HCT116 (cell line): Measurements from ENCODE around the gene FOS. TPM values are rescaled to one million over a fixed set of nuclear protein-coding genes. Genes with fewer than 3 reads are reported as not detected.

Experiments
- ATAC-seq: fragments of 200-7000 bp; cut with Tn5 transposase; 2 replicates; pipeline ENCODE4 v1.9.1; 2020; ENCODE audit warnings: mild to moderate bottlenecking, moderate library complexity
- BruUV-seq: library from RNA; stranded (reverse); fragments of 400-500 nt; replicated peaks from 2 replicates; lab custom pipeline; 2021; lab: Mats Ljungman, UMichigan
- CTCF ChIA-PET: fragments of 300-600 bp; sonication (Branson Sonifier 250); formaldehyde crosslinking; loops from one replicate; lab custom pipeline; 2021; ENCODE audit warnings: antibody characterized with exemption; lab: Charles Lee
- POLR2A ChIA-PET: fragments of 300-600, 350-600 bp; sonication (Branson Sonifier 250); formaldehyde crosslinking; loops from one replicate; lab custom pipeline; 2021; ENCODE audit warnings: antibody characterized with exemption; lab: Charles Lee
- RAD21 ChIA-PET, 2 experiments: fragments of 300-600 bp; sonication (Branson Sonifier 250); formaldehyde crosslinking; loops; one replicate each; lab custom pipeline; 2023; ENCODE audit warnings: low total read pairs in 2 of 2; ENCODE audit not compliant: uncharacterized antibody in 2 of 2, unreplicated experiment in 2 of 2, low non-redundant PET in 1 of 2; lab: Charles Lee
- DNase-seq: peaks from one replicate; pipeline ENCODE4 v3.0.0-alpha.2; 2010; ENCODE audit warnings: low read depth, low spot score
- H2AFZ ChIP-seq: fragments of 200-600 bp; shearing (Covaris generic), sonication (generic); 2 replicates; pipeline ENCODE4 v1.6.1; 2017; ENCODE audit warnings: low read depth, mixed run types, mixed read lengths, antibody characterized with exemption, low read length; ENCODE audit not compliant: poor library complexity, severe bottlenecking
- H3K27ac ChIP-seq: 2 replicates; pipeline ENCODE4 v1.5.1; 2012; ENCODE audit warnings: low read depth, low read length
- H3K27me3 ChIP-seq: fragments of 200-600 bp; sonication (generic); 2 replicates; pipeline ENCODE4 v1.6.1; 2016; ENCODE audit warnings: mixed run types, low read length, mixed read lengths; ENCODE audit not compliant: insufficient read depth
- H3K36me3 ChIP-seq, 2 experiments: fragments of 200-500 bp in 1 of 2; fragments of 200-600 bp in 1 of 2; sonication (Bioruptor generic) in 1 of 2; sonication (generic) in 1 of 2; 2 replicates each; pipeline versions ENCODE4 v1.5.1 to v1.6.1; 2014 to 2016; ENCODE audit warnings: low read length in 2 of 2, inconsistent platforms in 1 of 2, mixed read lengths in 1 of 2, mixed run types in 1 of 2; ENCODE audit not compliant: insufficient read depth in 2 of 2, control insufficient read depth in 1 of 2
- H3K4me1 ChIP-seq, 2 experiments: fragments of 200-600 bp in 1 of 2; sonication (generic) in 1 of 2; 2 replicates each; pipeline versions ENCODE4 v1.5.1 to v1.6.1; 2012 to 2017; ENCODE audit warnings: low read length in 2 of 2, inconsistent platforms in 1 of 2, mild to moderate bottlenecking in 1 of 2, mixed read lengths in 1 of 2, mixed run types in 1 of 2, moderate library complexity in 1 of 2; ENCODE audit not compliant: insufficient read depth in 2 of 2, control insufficient read depth in 1 of 2
- H3K4me2 ChIP-seq: fragments of 200-600 bp; sonication (generic); 2 replicates; pipeline ENCODE4 v1.6.1; 2017; ENCODE audit warnings: mixed run types, low read length, mixed read lengths
- H3K4me3 ChIP-seq, 2 experiments: fragments of 200-600 bp in 1 of 2; sonication (generic) in 1 of 2; replicated peaks in 1 of 2; 2 replicates each; pipeline ENCODE4 v1.5.1; 2011 to 2016; ENCODE audit warnings: low read length in 2 of 2, control low read depth in 1 of 2, low read depth in 1 of 2, mild to moderate bottlenecking in 1 of 2, mixed read lengths in 1 of 2, mixed run types in 1 of 2
- H3K79me2 ChIP-seq: fragments of 200-600 bp; sonication (generic); 2 replicates; pipeline ENCODE4 v1.6.1; 2017; ENCODE audit warnings: mild to moderate bottlenecking, mixed run types, low read length, moderate library complexity, mixed read lengths; ENCODE audit not compliant: insufficient read depth
- H3K9ac ChIP-seq: fragments of 200-600 bp; sonication (generic); 2 replicates; pipeline ENCODE4 v1.6.1; 2016; ENCODE audit warnings: low read length, mixed read lengths
- H3K9me2 ChIP-seq: fragments of 200-600 bp; sonication (generic), shearing (Covaris generic); 2 replicates; pipeline ENCODE4 v1.6.1; 2017; ENCODE audit warnings: mixed run types, mild to moderate bottlenecking, moderate library complexity; ENCODE audit not compliant: insufficient read depth
- H3K9me3 ChIP-seq, 2 experiments: fragments of 200-500 bp in 1 of 2; fragments of 200-600 bp in 1 of 2; sonication (Bioruptor generic) in 1 of 2; sonication (generic) in 1 of 2; 2 replicates each; pipeline ENCODE4 v1.6.1; 2014 to 2017; ENCODE audit warnings: low read length in 2 of 2, mixed read lengths in 2 of 2, inconsistent platforms in 1 of 2, low read depth in 1 of 2, mild to moderate bottlenecking in 1 of 2, mixed run types in 1 of 2, moderate library complexity in 1 of 2; ENCODE audit not compliant: control insufficient read depth in 1 of 2, insufficient read depth in 1 of 2
- H4K20me1 ChIP-seq: fragments of 200-600 bp; sonication (generic), shearing (Covaris generic); 2 replicates; pipeline ENCODE4 v1.6.1; 2017; ENCODE audit warnings: mixed run types, mild to moderate bottlenecking, moderate library complexity; ENCODE audit not compliant: insufficient read depth
- CBX3 ChIP-seq: IDR thresholded peaks from 2 replicates; pipeline ENCODE4 v1.6.1; 2012; ENCODE audit warnings: low read depth
- CEBPB ChIP-seq: IDR thresholded peaks from 2 replicates; pipeline ENCODE4 v1.6.1; 2012; ENCODE audit warnings: low read depth
- JUND ChIP-seq: IDR thresholded peaks from 2 replicates; pipeline ENCODE4 v1.6.1; 2012
- POLR2A ChIP-seq: IDR thresholded peaks from 2 replicates; pipeline ENCODE4 v1.7.0; 2011; ENCODE audit warnings: borderline replicate concordance; ENCODE audit not compliant: insufficient read depth, insufficient read length; ENCODE audit errors: extremely low read depth
- REST ChIP-seq: IDR thresholded peaks from 2 replicates; pipeline ENCODE4 v1.6.1; 2012; ENCODE audit warnings: low read depth
- SP1 ChIP-seq: IDR thresholded peaks from 2 replicates; pipeline ENCODE4 v1.6.1; 2012; ENCODE audit warnings: low read depth
- SRF ChIP-seq: IDR thresholded peaks from 2 replicates; pipeline ENCODE4 v1.6.1; 2012; ENCODE audit warnings: low read depth
- TCF7L2 ChIP-seq: IDR thresholded peaks from 2 replicates; pipeline ENCODE4 v1.7.0; 2011; ENCODE audit warnings: borderline replicate concordance, inconsistent platforms; ENCODE audit not compliant: insufficient read depth, insufficient read length; ENCODE audit errors: extremely low read depth
- YY1 ChIP-seq: IDR thresholded peaks from 2 replicates; pipeline ENCODE4 v1.6.1; 2011; ENCODE audit warnings: low read length, low read depth, moderate library complexity, mild to moderate bottlenecking; ENCODE audit not compliant: insufficient replicate concordance; ENCODE audit errors: extremely low read depth
- ZNF274 ChIP-seq: fragments of 200-500 bp; sonication (Bioruptor generic); IDR thresholded peaks from 2 replicates; pipeline ENCODE4 v1.6.1; 2014; ENCODE audit warnings: mild to moderate bottlenecking, low read depth, low read length, inconsistent platforms
- intact Hi-C: fragments of 100-400 bp; cut with micrococcal nuclease; formaldehyde crosslinking; loops from 2 replicates; pipeline ENCODE4 v1.10.0; 2022
- total RNA-seq: library from RNA; stranded (reverse); gene quantifications from one replicate; pipeline ENCODE4 v1.2.1, GENCODE V29; 2021; ENCODE audit not compliant: unreplicated experiment
- TF ChIP-seq, protein P1 (sequence below), 3 experiments: fragments of 200-600 bp in 1 of 3; sonication (generic) in 1 of 3; IDR thresholded peaks in 2 of 3; conservative IDR thresholded peaks in 1 of 3; 2 replicates each; pipeline ENCODE4 v1.5.1; 2012 to 2017; ENCODE audit warnings: low read depth in 2 of 3, low read length in 2 of 3, antibody characterized with exemption in 1 of 3, borderline replicate concordance in 1 of 3, control low read depth in 1 of 3, mild to moderate bottlenecking in 1 of 3, mixed read lengths in 1 of 3, mixed run types in 1 of 3, moderate library complexity in 1 of 3; ENCODE audit not compliant: insufficient read depth in 1 of 3

FOS gene
- total RNA-seq, 1 experiment from 2014 or later: 50.4 TPM

GRCh38 chr14:75319021-75319420 is 40.4 kb downstream of the FOS start:
- RAD21 ChIA-PET: no interaction called here
- H3K4me3 ChIP-seq: no peak overlapping the region
- H3K4me2 ChIP-seq: no peak overlapping the region
- no TSS peak for BruUV-seq
- H3K9me2 ChIP-seq: no peaks in the 10 kb centered on the region
- ATAC-seq (no peak), DNase-seq (no peak)
- H3K4me1 ChIP-seq: peaks cover 0 to 2% of the 10 kb centered on the region in 2 experiments; a peak in 1 of 4 replicates
- H2AFZ ChIP-seq: no peak overlapping the region
- no peaks in the 10 kb centered on the region for H3K79me2 ChIP-seq
- POLR2A ChIA-PET: no interaction called here
- intact Hi-C loops: no loop called here
- TF ChIP-seq CBX3: no peak
- no peak for TF ChIP-seq TCF7L2
- TF ChIP-seq CEBPB: no peak
- no peak for TF ChIP-seq JUND
- TF ChIP-seq REST: no peak
- no peak for TF ChIP-seq POLR2A
- TF ChIP-seq ZNF274: no peak
- TF ChIP-seq SRF: no peak
- no peak for TF ChIP-seq YY1
- TF ChIP-seq, protein P1, sequence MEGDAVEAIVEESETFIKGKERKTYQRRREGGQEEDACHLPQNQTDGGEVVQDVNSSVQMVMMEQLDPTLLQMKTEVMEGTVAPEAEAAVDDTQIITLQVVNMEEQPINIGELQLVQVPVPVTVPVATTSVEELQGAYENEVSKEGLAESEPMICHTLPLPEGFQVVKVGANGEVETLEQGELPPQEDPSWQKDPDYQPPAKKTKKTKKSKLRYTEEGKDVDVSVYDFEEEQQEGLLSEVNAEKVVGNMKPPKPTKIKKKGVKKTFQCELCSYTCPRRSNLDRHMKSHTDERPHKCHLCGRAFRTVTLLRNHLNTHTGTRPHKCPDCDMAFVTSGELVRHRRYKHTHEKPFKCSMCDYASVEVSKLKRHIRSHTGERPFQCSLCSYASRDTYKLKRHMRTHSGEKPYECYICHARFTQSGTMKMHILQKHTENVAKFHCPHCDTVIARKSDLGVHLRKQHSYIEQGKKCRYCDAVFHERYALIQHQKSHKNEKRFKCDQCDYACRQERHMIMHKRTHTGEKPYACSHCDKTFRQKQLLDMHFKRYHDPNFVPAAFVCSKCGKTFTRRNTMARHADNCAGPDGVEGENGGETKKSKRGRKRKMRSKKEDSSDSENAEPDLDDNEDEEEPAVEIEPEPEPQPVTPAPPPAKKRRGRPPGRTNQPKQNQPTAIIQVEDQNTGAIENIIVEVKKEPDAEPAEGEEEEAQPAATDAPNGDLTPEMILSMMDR (IDR thresholded peaks at IDR 0.05 in 2 of 3, conservative IDR thresholded peaks at IDR 0.05 in 1 of 3; ENCODE audit: borderline replicate concordance in 1 of 3, insufficient read depth in 1 of 3, low read depth in 2 of 3, low read length in 2 of 3): no peak
- TF ChIP-seq SP1: no peak
- H3K27ac ChIP-seq: no peak overlapping the region
- H3K27me3 ChIP-seq: peaks cover 6% of the 10 kb centered on the region
- no peak overlapping the region for H3K9ac ChIP-seq
- H3K9me3 ChIP-seq: no peaks in the 10 kb centered on the region
- CTCF ChIA-PET: no interaction called here
- no peaks in the 10 kb centered on the region for H4K20me1 ChIP-seq
- H3K36me3 ChIP-seq: no peaks in the 10 kb centered on the region
